Measurements from ENCODE around the gene CENPU. TPM values are rescaled to one million over a fixed set of nuclear protein-coding genes. Genes with fewer than 3 reads are reported as not detected.

CENPU gene
- polyA plus RNA-seq, 1 experiment: 3.0 TPM

DNA sequence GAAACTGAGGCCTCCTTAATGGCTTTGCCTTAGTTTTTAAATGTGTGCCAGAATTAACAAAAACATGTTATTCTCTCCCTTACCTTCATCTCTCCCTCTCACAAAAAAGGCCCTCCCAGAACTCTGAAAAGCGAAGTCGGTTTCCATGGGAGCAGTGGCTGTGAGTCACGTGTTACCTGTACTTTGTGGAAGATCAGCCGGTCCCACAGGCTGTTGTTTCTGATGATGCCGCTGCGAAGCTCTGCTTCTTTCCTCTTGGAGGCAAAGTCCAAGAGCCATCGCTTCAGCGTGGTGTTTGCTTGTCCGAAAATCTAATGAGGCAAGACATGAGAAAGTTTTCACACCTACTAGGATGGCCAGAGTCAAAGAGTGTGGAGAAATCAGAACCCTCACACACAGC is 32.5 kb upstream of the CENPU start:
- POLR2A ChIA-PET: no interaction called here
- DNase-seq (ENCODE audit: low read depth): no peak
- TF ChIP-seq, protein P1, sequence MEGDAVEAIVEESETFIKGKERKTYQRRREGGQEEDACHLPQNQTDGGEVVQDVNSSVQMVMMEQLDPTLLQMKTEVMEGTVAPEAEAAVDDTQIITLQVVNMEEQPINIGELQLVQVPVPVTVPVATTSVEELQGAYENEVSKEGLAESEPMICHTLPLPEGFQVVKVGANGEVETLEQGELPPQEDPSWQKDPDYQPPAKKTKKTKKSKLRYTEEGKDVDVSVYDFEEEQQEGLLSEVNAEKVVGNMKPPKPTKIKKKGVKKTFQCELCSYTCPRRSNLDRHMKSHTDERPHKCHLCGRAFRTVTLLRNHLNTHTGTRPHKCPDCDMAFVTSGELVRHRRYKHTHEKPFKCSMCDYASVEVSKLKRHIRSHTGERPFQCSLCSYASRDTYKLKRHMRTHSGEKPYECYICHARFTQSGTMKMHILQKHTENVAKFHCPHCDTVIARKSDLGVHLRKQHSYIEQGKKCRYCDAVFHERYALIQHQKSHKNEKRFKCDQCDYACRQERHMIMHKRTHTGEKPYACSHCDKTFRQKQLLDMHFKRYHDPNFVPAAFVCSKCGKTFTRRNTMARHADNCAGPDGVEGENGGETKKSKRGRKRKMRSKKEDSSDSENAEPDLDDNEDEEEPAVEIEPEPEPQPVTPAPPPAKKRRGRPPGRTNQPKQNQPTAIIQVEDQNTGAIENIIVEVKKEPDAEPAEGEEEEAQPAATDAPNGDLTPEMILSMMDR (IDR thresholded peaks at IDR 0.05; ENCODE audit: insufficient read depth, low read depth, low read length): no peak
- Histone ChIP-seq H3K36me3 (ENCODE audit: control insufficient read depth, insufficient read depth, low read length) (peaks cover 2% of the 10 kb centered on the region; the same call in 1 of the 2 replicates), H3K4me3 (ENCODE audit: low read depth, low read length) (no peak overlapping the region), H3K27me3 (ENCODE audit: control insufficient read depth, insufficient read depth, low read length) (no peaks in the 10 kb centered on the region)
- CTCF ChIA-PET: no interaction called here

DNA sequence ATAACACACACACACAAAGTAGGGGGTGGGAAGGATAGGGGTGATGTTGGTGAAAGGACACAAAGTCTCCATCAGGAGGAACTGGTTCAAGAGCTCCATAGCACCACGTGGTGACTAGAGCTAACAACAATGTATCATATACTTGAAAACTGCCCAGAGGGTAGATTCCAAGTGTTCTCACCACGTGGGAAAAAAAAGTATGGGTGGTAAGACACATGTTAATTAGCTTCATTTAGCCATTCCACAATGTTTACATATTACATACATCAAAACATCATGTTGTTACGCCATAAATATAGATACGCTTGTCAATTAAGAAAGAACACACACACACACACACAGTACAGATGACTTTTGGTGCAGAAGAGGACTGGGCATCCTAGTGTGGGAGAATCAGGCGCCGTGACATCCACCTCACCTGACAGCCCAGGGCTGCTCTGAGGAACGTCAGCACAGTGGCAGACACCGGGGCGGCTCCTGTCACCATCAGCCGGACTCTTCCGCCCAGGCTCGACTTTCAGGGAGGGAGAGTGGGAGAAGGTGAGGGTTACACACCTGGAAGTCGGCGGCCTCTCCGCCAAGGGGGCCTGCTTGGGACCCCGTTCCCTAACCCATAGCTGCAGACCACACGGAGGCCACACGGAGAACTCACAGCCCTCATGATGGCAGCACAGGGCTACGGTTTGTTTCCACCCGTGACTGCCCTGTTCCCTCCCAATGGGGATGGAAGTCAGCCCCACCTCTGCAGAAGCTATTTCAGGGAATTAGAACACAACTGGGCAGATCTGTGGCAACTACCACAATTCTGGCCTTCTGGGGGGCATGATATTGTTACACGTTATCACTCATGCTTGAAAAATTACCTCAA is 31.8 kb upstream of the CENPU start:
- DNase-seq (ENCODE audit: low read depth): no peak
- ChIA-PET POLR2A (no interaction called here), CTCF (no interaction called here)
- Histone ChIP-seq H3K36me3 (ENCODE audit: control insufficient read depth, insufficient read depth, low read length) (peaks cover 2% of the 10 kb centered on the region; the same call in 1 of the 2 replicates), H3K4me3 (ENCODE audit: low read depth, low read length) (no peak overlapping the region), H3K27me3 (ENCODE audit: control insufficient read depth, insufficient read depth, low read length) (no peaks in the 10 kb centered on the region)
- TF ChIP-seq, protein P1 (IDR thresholded peaks at IDR 0.05; ENCODE audit: insufficient read depth, low read depth, low read length): no peak

DNA sequence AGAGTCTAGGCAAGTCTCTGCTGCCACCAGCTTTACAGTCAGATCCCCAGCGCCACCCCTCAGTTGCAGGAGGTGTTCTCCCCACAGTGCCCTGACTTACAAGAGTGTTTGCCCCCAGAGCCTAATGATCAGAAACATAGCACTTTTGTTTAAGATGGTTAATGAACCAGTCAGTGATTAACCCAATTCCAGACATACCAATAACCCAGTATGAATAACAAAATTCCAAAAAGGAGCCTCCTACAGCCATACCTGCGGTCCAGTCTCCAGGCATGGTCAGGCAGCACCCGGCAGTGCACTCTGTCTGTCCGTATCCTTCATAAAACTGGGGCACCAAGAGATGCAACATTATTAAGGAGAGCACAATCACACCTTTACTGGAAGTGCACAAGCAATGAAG is 30.7 kb upstream of the CENPU start:
- ChIA-PET POLR2A (no interaction called here), CTCF (interaction anchor here (0.6 kb wide), 2 partner anchors 46 to 269 kb away, joined by 3 read pairs; no protein-coding TSS in a partner anchor)
- TF ChIP-seq, protein P1 (IDR thresholded peaks at IDR 0.05; ENCODE audit: insufficient read depth, low read depth, low read length): no peak
- H3K27me3 ChIP-seq (ENCODE audit: control insufficient read depth, insufficient read depth, low read length): no peaks in the 10 kb centered on the region
- DNase-seq (ENCODE audit: low read depth): no peak
- H3K36me3 ChIP-seq (ENCODE audit: control insufficient read depth, insufficient read depth, low read length): peaks cover 2% of the 10 kb centered on the region; the same call in 1 of the 2 replicates
- H3K4me3 ChIP-seq (ENCODE audit: low read depth, low read length): no peak overlapping the region

DNA sequence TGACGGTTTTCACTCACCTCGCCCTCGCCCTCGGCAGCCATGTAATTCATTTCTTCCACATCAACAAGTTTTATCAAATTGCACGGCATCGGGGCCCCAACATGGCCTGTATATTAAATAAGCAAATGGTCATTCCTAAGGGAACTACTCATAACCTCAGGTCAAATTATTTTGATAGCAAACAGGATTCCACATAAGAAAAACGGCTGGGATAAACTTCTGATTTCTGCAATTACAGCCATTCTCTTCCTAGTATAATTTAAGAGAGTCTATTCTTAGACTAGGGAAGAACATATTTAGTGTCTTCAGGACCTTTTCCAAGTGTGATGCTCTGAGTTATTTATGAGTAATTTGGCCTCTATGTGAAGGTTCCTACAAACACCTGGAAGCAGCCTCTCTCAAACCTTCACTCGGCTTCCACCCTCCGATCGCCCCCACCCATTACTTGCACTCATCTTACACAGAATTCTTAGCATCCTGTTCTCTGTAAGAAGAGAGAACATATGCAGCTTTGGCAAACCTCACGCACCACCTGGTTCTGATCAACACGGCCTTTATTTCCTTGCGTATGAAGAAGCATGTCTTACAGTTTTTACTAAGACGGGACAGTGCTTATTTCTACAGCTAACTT is 29.4 kb upstream of the CENPU start:
- Histone ChIP-seq H3K4me3 (ENCODE audit: low read depth, low read length) (no peak overlapping the region), H3K36me3 (ENCODE audit: control insufficient read depth, insufficient read depth, low read length) (peaks cover 2% of the 10 kb centered on the region; the same call in 1 of the 2 replicates), H3K27me3 (ENCODE audit: control insufficient read depth, insufficient read depth, low read length) (no peaks in the 10 kb centered on the region)
- ChIA-PET CTCF (interaction anchor here (0.5 kb wide), 1 partner anchor 101 kb away, joined by 3 read pairs; no protein-coding TSS in a partner anchor), POLR2A (no interaction called here)
- TF ChIP-seq, protein P1 (IDR thresholded peaks at IDR 0.05; ENCODE audit: insufficient read depth, low read depth, low read length): no peak
- peak; percentile 41 for DNase-seq (ENCODE audit: low read depth)

DNA sequence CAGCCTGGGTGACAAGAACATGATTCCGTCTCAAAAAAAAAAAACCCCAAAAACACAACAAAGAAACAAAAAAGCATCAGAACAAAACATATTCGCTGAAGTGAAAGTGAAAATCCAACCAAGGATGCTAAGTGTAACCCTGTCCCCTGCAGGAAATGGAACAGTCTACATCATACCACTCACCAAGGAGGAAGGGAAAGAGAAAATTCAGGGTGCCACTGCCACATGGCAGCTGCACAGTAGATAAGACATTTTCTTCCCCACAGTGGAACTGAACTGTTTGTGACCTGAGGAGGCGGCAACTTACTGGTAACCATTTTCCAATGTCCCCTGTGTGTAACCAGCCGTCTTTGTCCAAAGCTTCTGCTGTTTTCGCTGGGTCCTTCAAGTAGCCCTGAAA is 28.2 kb upstream of the CENPU start:
- CTCF ChIA-PET: interaction anchor here (0.6 kb wide), 1 partner anchor 589 kb away, joined by 3 read pairs; no protein-coding TSS in a partner anchor
- POLR2A ChIA-PET: no interaction called here
- Histone ChIP-seq H3K36me3 (ENCODE audit: control insufficient read depth, insufficient read depth, low read length) (peaks cover 2% of the 10 kb centered on the region; the same call in 1 of the 2 replicates), H3K4me3 (ENCODE audit: low read depth, low read length) (no peak overlapping the region), H3K27me3 (ENCODE audit: control insufficient read depth, insufficient read depth, low read length) (no peaks in the 10 kb centered on the region)
- no peak for DNase-seq (ENCODE audit: low read depth)
- TF ChIP-seq, protein P1 (IDR thresholded peaks at IDR 0.05; ENCODE audit: insufficient read depth, low read depth, low read length): no peak

Measured in BJ (cell line).